Suprapubic skin (tissue), 4 donors: ENCODE measurements around the gene ANO2.

Experiments
- CTCF ChIP-seq, 2 donors: fragments of 200-600 bp in 1 of 2; fragments of 450-650 bp in 1 of 2; sonication (generic) in 1 of 2; IDR thresholded peaks; one replicate each; pipeline ENCODE4 v1.5.1; 2016 to 2019; ENCODE audit warnings: antibody characterized with exemption in 2 of 2, mild to moderate bottlenecking in 1 of 2, moderate library complexity in 1 of 2
- POLR2A ChIP-seq, 2 donors: fragments of 450-650 bp; IDR thresholded peaks; one replicate each; pipeline ENCODE4 v1.6.1; 2017; ENCODE audit warnings: antibody characterized with exemption in 2 of 2, mild to moderate bottlenecking in 2 of 2, moderate library complexity in 2 of 2
- POLR2AphosphoS5 ChIP-seq, 3 donors: sonication (generic); formaldehyde crosslinking; IDR thresholded peaks; one replicate each; pipeline ENCODE4 v1.6.1; 2017; ENCODE audit warnings: antibody characterized with exemption in 3 of 3

GRCh38 chr12:5715021-5715420, 230.0 kb downstream of the ANO2 start:
- TF ChIP-seq POLR2A (IDR thresholded peaks at IDR 0.05) (no peak), CTCF (IDR thresholded peaks at IDR 0.05) (no peak), POLR2AphosphoS5 (IDR thresholded peaks at IDR 0.05) (no peak)
